Gastrocnemius medialis (tissue), 4 donors: ENCODE measurements around the gene SASH1.

Experiments used
- POLR2A ChIP-seq, 2 donors: fragments of 450-650 bp; IDR thresholded peaks; one replicate each; pipeline ENCODE4 v1.6.1; 2017; ENCODE audit warnings: antibody characterized with exemption in 2 of 2, mild to moderate bottlenecking in 2 of 2, moderate library complexity in 2 of 2
- TF ChIP-seq, protein P1 (sequence below), 5 experiments: fragments of 450-650 bp in 3 of 5; fragments of 200-600 bp in 2 of 5; sonication (generic) in 2 of 5; IDR thresholded peaks in 4 of 5; conservative IDR thresholded peaks in 1 of 5; 1 replicate in 4 of 5; 2 replicates in 1 of 5; pipeline ENCODE4 v1.5.1; 2016 to 2019; ENCODE audit warnings: antibody characterized with exemption in 5 of 5, mild to moderate bottlenecking in 3 of 5, moderate library complexity in 3 of 5

DNA sequence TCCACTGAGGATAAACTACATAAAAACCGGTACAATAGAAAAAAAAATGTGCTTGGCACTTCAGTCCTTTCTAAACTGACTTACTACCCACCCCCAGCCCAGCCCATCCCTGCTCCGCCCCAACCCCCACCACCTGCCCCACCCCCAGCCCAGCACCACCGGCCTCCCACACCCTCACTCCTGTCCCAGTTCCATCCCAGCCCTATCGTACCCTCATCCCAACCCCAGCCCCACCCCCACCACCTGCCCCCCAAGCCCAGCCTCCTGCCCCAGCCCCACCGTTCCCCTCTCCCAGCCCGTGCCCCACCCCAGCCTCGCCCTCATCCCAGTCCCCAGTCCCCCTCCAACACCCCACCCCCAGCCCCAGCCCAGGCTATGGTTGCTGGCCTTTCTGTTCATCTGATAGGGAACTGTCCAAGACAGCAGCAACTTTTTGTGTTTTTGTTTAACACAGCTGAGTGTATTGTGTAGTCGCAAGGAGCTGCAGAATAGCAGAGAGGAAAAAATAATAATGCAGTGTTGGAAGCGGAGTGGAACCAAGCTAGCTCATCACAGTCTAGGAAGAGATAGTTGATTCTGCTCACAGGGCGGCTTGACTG lies 61.9 kb downstream of the SASH1 start:
- no peak for TF ChIP-seq POLR2A (IDR thresholded peaks at IDR 0.05)
- TF ChIP-seq, protein P1, sequence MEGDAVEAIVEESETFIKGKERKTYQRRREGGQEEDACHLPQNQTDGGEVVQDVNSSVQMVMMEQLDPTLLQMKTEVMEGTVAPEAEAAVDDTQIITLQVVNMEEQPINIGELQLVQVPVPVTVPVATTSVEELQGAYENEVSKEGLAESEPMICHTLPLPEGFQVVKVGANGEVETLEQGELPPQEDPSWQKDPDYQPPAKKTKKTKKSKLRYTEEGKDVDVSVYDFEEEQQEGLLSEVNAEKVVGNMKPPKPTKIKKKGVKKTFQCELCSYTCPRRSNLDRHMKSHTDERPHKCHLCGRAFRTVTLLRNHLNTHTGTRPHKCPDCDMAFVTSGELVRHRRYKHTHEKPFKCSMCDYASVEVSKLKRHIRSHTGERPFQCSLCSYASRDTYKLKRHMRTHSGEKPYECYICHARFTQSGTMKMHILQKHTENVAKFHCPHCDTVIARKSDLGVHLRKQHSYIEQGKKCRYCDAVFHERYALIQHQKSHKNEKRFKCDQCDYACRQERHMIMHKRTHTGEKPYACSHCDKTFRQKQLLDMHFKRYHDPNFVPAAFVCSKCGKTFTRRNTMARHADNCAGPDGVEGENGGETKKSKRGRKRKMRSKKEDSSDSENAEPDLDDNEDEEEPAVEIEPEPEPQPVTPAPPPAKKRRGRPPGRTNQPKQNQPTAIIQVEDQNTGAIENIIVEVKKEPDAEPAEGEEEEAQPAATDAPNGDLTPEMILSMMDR (IDR thresholded peaks at IDR 0.05 in 4 of 5, conservative IDR thresholded peaks at IDR 0.05 in 1 of 5): no peak
